Inflammatory macrophage treated with lipopolysaccharide for 4 hours (primary cell): ENCODE data around the gene GPR176.

Source experiments
- DNase-seq: peaks from one replicate; pipeline ENCODE4 v3.0.0-alpha.2; 2020

Gene GPR176

DNA sequence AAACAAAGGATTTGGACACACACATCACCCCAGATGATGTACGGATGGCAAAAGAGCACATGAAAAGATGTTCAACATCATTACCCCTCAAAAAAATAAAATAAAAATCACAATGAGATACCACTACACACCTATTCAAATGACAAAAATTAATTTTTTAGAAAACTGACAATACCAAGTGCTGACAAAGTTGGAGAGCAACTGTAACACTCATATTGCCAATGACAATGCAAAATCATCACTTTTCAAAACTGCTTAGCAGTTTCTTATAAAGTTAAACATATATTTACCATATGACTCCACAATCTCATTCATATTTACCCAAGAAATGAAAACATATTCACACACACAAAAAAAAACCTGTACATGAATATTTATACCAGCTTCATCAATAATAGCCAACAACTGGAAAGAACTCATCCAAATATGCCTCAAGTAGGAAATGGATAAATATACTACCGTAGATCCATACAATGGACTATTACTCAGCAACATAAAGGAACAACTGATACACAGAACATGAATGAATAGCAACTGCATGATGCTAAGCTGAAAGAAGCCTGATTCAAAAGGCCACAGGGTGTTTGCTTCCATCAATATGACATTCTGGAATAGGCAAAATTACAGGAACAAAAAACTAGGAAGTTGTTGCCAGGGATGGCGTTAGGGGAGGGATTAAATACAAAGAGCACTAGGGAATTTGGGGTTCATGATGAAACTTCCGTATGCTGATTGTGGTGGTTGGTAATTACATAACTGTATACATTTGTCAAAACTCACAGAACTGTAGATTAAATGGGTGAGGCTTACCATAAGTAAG, 138.7 kb downstream of the GPR176 start:
- DNase-seq, result peak; percentile 27

DNA sequence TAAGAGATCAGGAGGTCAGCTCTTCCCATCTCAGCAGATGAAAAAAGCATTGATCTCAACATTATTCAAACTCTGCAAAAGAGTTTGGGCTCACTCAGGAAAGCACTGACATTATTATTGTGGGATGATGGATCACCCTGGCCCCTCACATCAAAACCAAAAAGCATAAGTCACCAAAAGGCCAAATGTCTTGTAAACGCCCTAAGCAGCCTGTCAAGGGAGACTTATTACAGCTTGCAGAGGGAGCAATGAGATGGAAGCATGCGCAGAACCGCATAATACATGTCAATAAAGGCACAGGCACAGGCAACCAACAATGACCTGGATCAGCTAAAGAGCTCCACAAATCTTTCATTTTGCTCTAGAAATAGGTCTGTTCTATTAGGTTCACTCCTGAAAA, 142.0 kb downstream of the GPR176 start:
- DNase-seq, result no peak

DNA sequence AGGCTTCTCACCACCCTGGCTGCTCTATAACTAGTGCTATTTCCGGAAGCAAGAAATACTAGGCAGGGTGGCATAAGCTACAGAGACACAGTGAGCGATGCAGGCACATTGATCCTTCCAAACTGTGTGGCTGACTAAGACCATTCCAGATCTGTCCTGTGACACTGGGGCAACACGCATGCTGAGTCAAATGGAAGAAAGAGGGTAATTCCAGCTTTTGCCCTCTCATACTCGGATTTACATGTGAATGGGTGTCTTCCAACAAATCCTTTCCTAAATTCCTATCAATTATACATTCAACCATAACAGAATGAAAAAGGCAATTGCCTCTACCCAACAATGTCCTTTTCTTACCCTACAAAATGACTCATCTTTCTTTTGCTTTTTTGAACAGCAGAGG, 142.6 kb downstream of the GPR176 start:
- DNase-seq, result no peak

DNA sequence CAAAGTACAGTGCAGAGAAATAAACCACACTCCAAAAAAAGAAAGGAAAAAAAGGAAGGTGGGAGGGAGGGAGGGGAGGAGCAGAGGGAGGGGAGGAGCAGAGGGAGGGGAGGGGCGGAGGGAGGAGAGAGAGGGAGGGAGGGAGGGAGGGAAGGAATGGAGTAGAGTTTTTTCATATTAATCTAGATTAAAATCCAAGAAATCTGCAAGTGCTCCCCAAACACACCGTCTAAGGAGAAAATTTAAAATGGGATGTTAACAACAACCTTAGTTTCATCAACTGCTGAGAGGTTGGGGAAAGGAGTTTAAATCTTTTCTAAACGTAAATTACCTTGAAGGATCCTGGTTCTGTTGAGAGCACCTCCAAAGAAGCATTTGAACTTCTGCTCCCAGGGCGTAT, 144.0 kb downstream of the GPR176 start:
- DNase-seq, result no peak

DNA sequence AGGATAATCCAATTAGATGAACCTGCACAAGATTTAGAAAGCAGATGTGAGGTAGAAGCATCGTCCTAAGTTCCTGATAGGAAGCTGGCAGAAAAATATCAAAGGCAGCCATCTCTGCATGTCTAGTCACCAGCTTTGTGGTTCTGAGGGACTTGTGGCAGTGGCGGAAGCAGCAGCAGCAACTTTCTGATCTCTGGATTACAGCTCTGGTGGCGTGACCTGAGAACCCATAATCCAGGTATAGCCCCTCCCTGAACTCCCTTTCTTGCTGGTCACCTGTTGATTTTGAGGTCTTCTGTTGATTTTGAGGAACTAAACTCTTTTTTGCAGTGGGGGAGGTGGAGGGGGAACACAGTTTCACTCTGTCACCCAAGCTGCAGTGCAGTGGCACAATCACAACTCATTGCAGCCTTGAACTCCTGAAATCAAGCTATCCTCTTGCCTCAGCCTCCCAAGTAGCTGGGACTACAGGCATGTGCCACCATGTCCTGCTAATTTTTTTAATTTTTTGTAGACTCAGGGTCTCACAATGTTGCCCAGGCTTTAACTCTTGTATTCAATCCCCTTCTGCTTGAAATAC, 145.3 kb downstream of the GPR176 start:
- no peak for DNase-seq

DNA sequence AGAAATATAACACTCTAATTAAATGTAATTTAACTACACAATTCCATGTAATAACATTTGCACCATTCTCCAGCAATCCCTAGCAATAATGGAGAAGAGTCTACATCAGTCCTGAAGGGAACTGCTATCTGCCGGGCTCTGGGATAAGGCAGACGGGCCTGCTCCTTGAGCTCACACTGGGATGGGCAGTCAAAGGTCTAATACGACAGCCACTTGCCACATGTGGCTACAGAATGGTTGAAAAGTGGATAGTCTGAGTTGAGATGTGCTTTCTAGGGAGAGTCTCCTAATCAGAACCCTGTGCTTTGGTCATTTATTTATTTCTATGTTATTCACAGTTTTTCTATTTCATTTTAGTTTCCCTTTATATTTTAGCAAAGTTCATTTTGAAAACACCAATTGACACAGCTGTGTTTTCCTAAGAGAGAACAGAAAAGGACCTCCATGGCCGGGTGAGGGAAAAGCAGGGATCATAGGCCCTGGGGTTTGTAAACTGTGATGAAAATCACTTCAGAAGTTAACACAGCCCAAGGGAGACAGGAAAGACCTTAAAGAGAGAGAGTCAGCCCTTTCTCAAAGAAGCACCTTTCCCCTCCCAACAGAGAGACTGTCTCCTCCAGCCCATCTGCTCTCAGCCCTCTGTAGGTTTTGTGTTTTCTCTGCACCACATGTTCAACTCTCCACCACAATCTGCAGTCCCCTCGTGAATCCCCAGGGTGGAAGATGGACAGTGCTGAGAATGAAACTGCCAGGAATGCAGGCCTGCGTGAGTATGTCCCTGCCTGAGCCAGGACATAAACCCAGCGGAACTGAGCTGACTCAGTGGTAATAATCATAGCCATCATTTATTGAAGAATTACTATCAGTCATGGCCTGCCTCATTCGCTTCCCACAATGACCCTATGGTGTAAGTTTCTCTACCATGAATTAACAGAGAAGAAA, 149.0 kb downstream of the GPR176 start:
- DNase-seq, result no peak

DNA sequence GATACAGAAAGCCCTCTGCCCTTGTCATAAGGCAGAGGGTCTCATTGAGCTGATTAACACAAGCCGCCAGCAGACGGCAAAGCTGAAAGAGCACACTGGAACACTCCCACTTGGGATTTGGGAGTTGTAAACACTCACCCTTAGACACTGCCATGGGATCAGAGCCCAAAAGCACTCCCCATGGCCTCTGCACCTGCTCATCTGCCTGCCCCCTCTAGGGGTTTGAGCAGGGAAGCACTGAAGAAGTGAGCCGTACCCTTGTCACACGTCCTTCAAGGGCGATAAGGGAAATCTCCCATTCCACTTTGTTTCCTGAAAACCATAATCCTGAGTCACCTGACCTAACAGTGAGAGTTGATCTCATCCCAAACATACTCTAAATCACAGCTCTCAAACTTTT, 152.1 kb downstream of the GPR176 start:
- DNase-seq, result no peak

DNA sequence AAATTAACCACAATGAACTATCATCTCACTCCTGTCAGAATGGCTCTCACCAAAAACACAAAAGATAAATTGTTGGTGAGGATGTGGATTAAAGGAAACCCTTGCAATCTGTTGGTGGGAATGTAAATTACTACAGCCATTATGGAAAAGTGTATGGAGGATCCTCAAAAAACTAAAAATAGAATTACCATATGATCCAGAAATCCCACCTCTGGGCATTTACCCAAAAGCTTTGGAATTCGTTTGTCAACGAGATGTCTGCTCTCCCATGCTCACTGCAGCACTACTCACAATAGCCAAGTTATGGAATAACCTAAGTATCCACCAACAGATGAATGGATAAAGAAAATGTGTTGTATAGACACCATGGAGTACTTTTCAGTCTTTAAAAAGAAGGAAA, 159.1 kb downstream of the GPR176 start:
- no peak for DNase-seq

DNA sequence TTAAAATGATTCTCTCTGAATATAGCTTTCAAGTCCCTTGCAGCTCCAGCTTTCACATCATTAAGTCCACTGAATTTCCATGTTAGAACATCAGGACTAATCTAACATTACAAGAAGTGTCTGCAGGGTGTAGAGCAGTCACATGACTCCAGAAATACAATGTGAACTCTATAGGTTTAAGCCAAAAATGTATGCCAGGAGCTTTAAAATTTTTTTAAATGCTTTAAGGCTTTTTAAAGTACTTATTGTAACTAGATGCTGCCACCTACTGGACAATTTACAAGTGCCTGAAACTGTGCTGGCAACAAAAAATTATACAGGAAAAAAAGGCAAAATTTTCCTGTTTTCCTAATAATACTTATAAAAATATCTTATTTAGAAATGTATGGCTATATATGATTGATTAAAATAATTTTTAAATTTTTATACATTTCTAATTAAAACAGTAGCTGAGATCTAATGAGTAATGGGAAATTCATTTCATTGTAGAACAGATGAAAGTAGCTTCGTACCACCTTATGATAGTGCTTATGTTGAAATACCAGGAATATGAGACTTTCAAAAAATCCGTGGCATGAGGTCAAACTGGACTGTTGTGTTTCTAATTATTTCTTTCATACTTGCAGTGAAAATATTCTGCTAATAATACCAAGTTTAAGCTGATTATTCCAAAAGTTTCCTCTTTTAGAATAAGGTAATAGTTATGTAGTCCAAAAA, 163.1 kb downstream of the GPR176 start:
- peak; percentile 62 for DNase-seq

DNA sequence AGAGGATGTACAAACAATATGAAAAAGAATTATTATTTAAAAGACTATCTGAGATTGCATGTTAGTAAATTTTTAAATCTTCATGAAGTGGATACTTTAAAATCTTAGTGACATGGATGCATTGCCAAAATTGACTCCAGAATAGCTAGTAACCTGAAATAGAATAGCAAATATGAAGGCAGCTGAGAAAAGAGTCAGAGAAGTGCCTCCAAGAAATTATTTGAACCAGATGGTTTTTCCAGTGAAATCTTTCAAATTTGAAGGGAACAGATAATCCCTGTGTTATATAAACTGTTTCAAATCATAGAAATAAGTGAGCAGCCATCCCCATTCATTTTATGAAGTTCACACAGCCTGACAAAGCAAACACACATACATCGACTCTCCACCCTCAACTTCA, 167.1 kb downstream of the GPR176 start:
- DNase-seq, result no peak

DNA sequence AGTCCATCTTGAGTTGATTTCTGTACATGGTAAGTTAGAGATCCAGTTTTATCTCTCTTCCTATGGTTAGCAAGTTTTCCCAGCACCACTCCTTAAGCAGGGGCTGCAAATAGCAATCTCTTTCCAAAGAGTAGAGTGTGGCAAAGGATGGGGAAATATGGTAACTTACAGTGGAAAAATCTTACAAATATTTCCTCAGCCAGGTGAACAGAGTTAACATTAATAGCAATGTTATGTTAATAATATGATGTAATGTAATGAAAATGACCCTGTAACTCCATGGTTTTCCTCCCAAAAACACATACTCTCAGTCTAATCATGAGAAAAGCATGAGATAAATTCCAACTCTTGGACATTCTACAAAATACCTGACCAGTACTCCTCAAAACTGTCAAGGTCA, 167.8 kb downstream of the GPR176 start:
- DNase-seq, result no peak
